Brain microvascular endothelial cell (primary cell): ENCODE data around the gene MGRN1.

Experiments used
- DNase-seq: peaks from one replicate; pipeline ENCODE4 v3.0.0-alpha.2; 2020
- H3K27ac ChIP-seq: fragments of 250-450 bp; sonication (Bioruptor Pico); 2 replicates; pipeline ENCODE4 v1.5.1; 2020; ENCODE audit warnings: mild to moderate bottlenecking, moderate library complexity
- H3K27me3 ChIP-seq: fragments of 250-450 bp; sonication (Bioruptor Pico); replicated peaks from 2 replicates; pipeline ENCODE4 v1.5.1; 2020; ENCODE audit warnings: mild to moderate bottlenecking
- H3K36me3 ChIP-seq: fragments of 250-450 bp; sonication (Bioruptor Pico); replicated peaks from 2 replicates; pipeline ENCODE4 v1.5.1; 2020; ENCODE audit warnings: mild to moderate bottlenecking
- H3K4me3 ChIP-seq: 2 replicates; pipeline ENCODE4 v1.5.1; 2011; ENCODE audit warnings: low read depth, mild to moderate bottlenecking, control low read depth, low read length, moderate library complexity
- CTCF ChIP-seq: IDR thresholded peaks from 2 replicates; pipeline ENCODE4 v1.5.1; 2011; ENCODE audit warnings: low read depth, mild to moderate bottlenecking, moderate library complexity, low read length, control low read depth, inconsistent platforms; ENCODE audit errors: missing control alignments
- in situ Hi-C: cut with HindIII; loops from 2 replicates; pipeline ENCODE4 v1.10.0; 2017; ENCODE audit warnings: low sequenced_read_pairs, low pct_ligation_motif_present

Gene MGRN1

GRCh38 chr16:4654011-4654963, 29.7 kb downstream of the MGRN1 start:
- peaks cover 45% of the 10 kb centered on the region for H3K36me3 ChIP-seq
- H3K4me3 ChIP-seq = no peak overlapping the region
- no peak for TF ChIP-seq CTCF
- no peak overlapping the region for H3K27ac ChIP-seq
- no peaks in the 10 kb centered on the region for H3K27me3 ChIP-seq
- in situ Hi-C loops = no loop called here
- DNase-seq = no peak

- Histone ChIP-seq H3K4me3 (no peak overlapping the region), H3K27ac (no peak overlapping the region), H3K36me3 (peaks cover 45% of the 10 kb centered on the region), H3K27me3 (no peaks in the 10 kb centered on the region)
- in situ Hi-C loops = no loop called here
- DNase-seq = no peak
- no peak for TF ChIP-seq CTCF
These were observed 30.5 kb downstream of the MGRN1 start for GRCh38 chr16:4654964-4655590.

- Histone ChIP-seq H3K27ac (no peak overlapping the region), H3K36me3 (peaks cover 40% of the 10 kb centered on the region), H3K27me3 (no peaks in the 10 kb centered on the region), H3K4me3 (no peak overlapping the region)
- in situ Hi-C loops = no loop called here
- TF ChIP-seq CTCF = no peak
- DNase-seq = no peak
These were observed 31.2 kb downstream of the MGRN1 start for GRCh38 chr16:4655801-4656200.

GRCh38 chr16:4656221-4656620, 31.6 kb downstream of the MGRN1 start:
- H3K36me3 ChIP-seq = peaks cover 36% of the 10 kb centered on the region
- in situ Hi-C loops = no loop called here

More at GRCh38 chr16:4656221-4656620, 31.6 kb downstream of the MGRN1 start:
- no peaks in the 10 kb centered on the region for H3K27me3 ChIP-seq
- no peak overlapping the region for H3K27ac ChIP-seq
- TF ChIP-seq CTCF = no peak
- no peak for DNase-seq
- no peak overlapping the region for H3K4me3 ChIP-seq
